Lower leg skin (tissue), 3 donors: ENCODE measurements around the gene LAMC2.

ENCODE experiments used
- POLR2A ChIP-seq, 2 donors: fragments of 450-650 bp; IDR thresholded peaks; one replicate each; pipeline ENCODE4 v1.6.1; 2016 to 2017; ENCODE audit warnings: antibody characterized with exemption in 2 of 2, mild to moderate bottlenecking in 1 of 2, moderate library complexity in 1 of 2
- TF ChIP-seq, protein P1 (sequence below), 3 donors: fragments of 450-650 bp; IDR thresholded peaks; one replicate each; pipeline ENCODE4 v1.5.1; 2016; ENCODE audit warnings: antibody characterized with exemption in 3 of 3, mild to moderate bottlenecking in 3 of 3, moderate library complexity in 2 of 3

DNA sequence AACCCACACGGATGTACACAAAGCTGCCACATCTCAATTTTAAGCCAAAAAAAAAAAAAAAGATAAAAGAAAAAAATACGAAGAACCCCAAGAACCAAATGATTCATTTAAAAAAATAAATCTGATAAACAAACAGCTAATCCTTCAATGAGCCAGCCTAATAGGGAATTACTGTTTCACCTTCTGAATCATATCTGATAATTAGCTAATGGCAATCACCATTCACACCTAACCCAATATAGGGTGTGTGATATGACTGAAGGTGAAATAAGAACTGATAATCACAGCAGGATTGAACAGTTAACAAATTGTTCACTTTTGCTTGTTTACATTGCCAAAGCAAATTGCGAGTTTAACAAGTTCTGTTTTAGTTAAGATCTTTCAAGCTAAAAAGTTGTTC lies 61.4 kb downstream of the LAMC2 start:
- no peak for TF ChIP-seq POLR2A (IDR thresholded peaks at IDR 0.05)
- TF ChIP-seq, protein P1, sequence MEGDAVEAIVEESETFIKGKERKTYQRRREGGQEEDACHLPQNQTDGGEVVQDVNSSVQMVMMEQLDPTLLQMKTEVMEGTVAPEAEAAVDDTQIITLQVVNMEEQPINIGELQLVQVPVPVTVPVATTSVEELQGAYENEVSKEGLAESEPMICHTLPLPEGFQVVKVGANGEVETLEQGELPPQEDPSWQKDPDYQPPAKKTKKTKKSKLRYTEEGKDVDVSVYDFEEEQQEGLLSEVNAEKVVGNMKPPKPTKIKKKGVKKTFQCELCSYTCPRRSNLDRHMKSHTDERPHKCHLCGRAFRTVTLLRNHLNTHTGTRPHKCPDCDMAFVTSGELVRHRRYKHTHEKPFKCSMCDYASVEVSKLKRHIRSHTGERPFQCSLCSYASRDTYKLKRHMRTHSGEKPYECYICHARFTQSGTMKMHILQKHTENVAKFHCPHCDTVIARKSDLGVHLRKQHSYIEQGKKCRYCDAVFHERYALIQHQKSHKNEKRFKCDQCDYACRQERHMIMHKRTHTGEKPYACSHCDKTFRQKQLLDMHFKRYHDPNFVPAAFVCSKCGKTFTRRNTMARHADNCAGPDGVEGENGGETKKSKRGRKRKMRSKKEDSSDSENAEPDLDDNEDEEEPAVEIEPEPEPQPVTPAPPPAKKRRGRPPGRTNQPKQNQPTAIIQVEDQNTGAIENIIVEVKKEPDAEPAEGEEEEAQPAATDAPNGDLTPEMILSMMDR (IDR thresholded peaks at IDR 0.05): no peak
